ENCODE measurements around the gene PUDP.
"Not testable (repeated sequence)": the region's sequence is repeated elsewhere in the genome, so short reads cannot be mapped to it uniquely, and the experiment has no call there.

PUDP gene

GRCh38 chrX:7071390-7071789 is 76.6 kb downstream of the PUDP start:
- DNase-seq: no peak

GRCh38 chrX:7069556-7069955 is 78.4 kb downstream of the PUDP start:
- DNase-seq: no peak

DNA sequence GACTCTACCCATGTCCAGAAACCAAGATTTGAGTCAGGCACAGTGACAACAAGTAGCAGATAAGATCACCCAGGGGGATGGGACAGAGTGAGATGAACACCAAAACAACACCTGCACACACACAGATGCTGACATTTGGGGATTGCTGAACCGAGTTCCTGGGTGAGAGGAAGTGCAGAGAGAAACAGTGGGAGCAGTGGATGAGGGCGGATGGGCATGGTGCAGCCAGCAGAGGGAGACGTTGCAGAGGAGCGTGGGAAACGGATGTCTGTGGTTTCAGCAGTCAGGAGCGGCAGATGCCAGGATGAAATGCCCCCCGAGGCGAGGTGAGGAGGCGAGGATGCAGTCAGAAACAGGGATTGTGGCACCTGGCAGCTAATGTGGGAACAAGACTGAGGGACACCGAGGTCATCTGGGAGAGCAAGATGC is 79.0 kb downstream of the PUDP start:
- no peak for DNase-seq

GRCh38 chrX:7067256-7067655 is 80.7 kb downstream of the PUDP start:
- no peak for DNase-seq

GRCh38 chrX:7065473-7065872 is 82.5 kb downstream of the PUDP start:
- no peak for DNase-seq

DNA sequence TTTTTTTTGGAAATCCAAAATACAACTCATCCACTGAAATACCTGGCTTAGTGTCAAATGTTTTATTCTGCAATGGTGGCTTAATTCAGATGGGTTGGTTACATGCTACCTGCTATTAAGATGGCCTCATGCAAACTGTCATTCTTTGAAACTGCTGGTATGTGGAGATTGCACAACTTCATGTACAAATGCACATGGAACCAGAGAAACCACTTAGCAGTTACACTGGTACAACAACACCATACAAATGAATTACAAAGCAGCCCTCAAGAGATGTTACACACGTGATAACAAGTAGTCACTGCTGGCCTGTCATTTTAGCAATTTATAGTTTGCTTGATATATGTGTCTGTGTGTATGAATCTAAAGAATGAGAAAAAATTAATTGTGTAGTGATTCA is 85.0 kb downstream of the PUDP start:
- no peak for DNase-seq

DNA sequence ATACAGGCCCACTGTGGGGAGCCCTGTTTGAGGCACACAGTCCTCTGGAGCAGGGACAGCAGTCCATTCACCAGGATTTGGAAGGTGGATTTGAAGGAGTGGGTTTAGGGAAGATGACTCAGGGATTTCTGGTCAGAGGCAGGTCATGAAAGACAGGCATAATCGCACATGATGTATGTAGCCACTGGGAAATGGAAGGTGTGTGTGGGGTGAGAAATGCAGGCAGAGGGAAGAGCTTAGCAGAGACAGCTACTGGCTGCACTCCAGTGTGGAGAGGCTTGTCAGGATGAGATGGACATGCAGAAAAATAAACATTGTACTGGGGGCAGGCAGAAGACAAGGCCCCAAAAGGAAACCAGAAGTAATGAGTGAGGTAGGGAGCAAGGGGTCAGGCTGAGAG is 85.7 kb downstream of the PUDP start:
- no peak for DNase-seq

- DNase-seq: no peak
These were observed 86.5 kb downstream of the PUDP start for GRCh38 chrX:7061429-7061828.

GRCh38 chrX:7060444-7060843 is 87.5 kb downstream of the PUDP start:
- DNase-seq: no peak

DNA sequence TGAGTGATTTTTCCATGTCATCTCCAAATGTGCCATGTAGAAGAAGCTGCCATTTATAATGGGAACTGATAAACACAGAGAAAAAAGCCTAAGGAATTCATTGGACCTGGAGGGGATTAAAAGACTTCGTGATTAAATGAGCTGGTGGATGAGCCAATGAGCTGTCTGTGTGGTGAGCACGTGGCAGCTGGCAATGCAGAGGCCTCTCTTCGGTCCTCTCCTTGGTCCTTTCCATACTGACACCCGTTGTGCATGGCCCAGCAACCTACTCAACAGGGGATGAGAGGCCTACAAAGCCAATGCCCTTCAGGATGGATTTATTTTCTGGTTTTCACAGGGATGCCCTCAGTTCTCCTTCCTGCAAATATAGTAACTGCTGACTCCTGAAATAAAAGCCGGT is 88.1 kb downstream of the PUDP start:
- DNase-seq: no peak

- no peak for DNase-seq
These were observed 88.6 kb downstream of the PUDP start for GRCh38 chrX:7059214-7059838.

GRCh38 chrX:7055386-7056137 is 92.4 kb downstream of the PUDP start:
- no peak for DNase-seq

GRCh38 chrX:7054219-7055216 is 93.4 kb downstream of the PUDP start:
- DNase-seq: no peak

GRCh38 chrX:7052541-7052940 is 95.4 kb downstream of the PUDP start:
- DNase-seq: no peak

- no peak for DNase-seq
These were observed 97.7 kb downstream of the PUDP start for GRCh38 chrX:7050271-7050670.

- no peak for DNase-seq
These were observed 100.0 kb downstream of the PUDP start for GRCh38 chrX:7047951-7048350.

GRCh38 chrX:7045238-7045955 is 102.6 kb downstream of the PUDP start:
- no peak for DNase-seq

GRCh38 chrX:7043796-7044433 is 104.0 kb downstream of the PUDP start:
- not testable (repeated sequence) for DNase-seq

DNA sequence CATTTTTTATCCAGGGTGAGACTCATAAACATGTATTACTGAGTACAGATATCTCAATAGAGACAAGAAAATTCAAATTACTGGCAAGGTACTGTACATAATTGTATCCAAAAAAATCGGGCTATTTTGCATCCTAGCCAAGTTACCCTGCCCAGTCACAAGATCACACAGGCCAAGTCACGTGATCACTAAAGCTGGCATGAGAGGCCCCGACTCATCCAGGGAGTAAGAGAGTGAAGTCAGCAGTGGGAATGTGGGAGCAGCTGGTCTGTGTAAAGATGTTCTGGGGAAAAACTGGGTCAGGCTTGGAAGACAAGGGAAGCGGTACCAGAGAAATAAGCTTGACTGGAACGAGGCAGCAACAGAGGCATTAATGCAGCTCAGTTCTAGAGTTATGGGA is 119.7 kb downstream of the PUDP start:
- no peak for DNase-seq

GRCh38 chrX:7027071-7027470 is 120.9 kb downstream of the PUDP start:
- no peak for DNase-seq

- DNase-seq: not testable (repeated sequence)
These were observed 121.6 kb downstream of the PUDP start for GRCh38 chrX:7026365-7026764.

GRCh38 chrX:7025471-7025870 is 122.5 kb downstream of the PUDP start:
- DNase-seq: no peak

Measured in NCI-H1436 (cell line).